ENCODE measurements around the gene PPM1H.

- TF ChIP-seq NANOG (IDR thresholded peaks at IDR 0.05; ENCODE audit: insufficient read depth, low read depth, low read length, poor library complexity, severe bottlenecking) = no peak
- TF ChIP-seq CTCF (IDR thresholded peaks at IDR 0.05; ENCODE audit: control extremely low read depth in 1 of 3, insufficient read depth in 1 of 3, low read depth in 1 of 3, low read length in 3 of 3) = no peak
- no peak for TF ChIP-seq YY1 (IDR thresholded peaks at IDR 0.05; ENCODE audit: low read depth, low read length)
- no peak for TF ChIP-seq EP300 (IDR thresholded peaks at IDR 0.05; ENCODE audit: borderline replicate concordance in 1 of 2, low read depth in 2 of 2, low read length in 2 of 2)
Measured at GRCh38 chr12:62900686-62901272, 34.2 kb downstream of the PPM1H start.
